HG03558 (cell line): Measurements from ENCODE around the gene ORM1.

Experiments used
- ATAC-seq: cut with Tn5 transposase; IDR thresholded peaks from one replicate; pipeline ENCODE4 v1.9.1; 2021; ENCODE audit warnings: moderate number of reproducible peaks; ENCODE audit not compliant: unreplicated experiment; ENCODE audit errors: extremely low read depth

The ORM1 gene

DNA sequence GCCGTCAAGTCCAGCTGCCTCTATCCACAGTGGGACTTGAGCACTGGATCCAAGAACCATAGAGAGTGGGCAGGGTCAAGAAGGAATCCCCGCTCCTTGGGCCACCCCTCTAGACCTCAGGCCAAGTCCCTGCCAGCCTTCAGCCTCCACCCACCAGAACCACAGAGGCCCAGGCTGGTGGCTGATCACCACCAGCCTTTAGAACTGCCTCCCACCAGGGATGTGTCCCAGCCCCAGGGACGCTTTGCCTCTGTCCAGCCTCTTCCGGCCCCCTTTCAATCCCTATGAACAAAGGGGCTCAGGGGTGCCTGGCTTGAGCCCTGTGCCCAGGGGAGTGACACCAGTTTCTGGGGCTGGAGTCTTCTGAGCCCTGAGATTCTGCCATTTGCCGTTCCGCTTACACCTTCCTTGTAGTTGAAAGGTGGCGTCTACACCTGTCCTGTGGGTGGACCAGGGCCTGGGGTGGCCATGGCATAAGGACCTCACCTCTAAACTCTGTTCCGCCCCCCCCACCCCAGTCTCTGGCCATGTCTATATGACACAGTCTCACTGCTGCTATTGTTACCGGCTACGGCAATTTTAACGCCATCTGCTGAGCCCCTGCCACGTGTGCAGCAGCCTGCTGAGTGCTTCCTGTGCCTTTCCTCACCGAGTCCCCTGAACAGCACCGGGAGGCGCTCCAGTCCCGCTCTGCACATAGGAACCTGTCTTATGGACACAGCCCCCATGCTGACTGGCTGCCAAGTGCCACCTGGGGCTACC, 35.7 kb upstream of the ORM1 start:
- no peak for ATAC-seq

DNA sequence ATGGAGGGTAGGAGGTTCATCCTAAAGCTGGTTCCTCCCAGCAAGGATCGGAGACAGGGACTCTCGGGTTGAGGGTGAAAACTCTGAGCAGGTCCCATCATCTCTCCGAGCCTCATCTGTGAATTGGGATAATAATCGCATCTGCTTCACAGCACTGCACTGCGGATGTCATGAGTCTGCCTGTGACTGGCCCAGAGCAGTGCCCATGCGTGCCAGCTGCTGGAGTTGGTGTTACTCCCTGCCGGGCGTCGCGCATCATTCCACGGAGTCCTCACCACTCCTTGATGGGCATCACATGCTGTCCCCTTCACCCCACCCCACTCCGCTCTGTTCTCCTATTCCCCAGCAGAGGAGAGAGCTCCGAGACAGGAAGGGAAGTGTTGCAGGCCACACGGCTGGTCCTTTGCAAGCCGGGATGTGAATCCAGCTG, 35.1 kb upstream of the ORM1 start:
- no peak for ATAC-seq

GRCh38 chr9:114288193-114289091, 34.5 kb upstream of the ORM1 start:
- no peak for ATAC-seq

DNA sequence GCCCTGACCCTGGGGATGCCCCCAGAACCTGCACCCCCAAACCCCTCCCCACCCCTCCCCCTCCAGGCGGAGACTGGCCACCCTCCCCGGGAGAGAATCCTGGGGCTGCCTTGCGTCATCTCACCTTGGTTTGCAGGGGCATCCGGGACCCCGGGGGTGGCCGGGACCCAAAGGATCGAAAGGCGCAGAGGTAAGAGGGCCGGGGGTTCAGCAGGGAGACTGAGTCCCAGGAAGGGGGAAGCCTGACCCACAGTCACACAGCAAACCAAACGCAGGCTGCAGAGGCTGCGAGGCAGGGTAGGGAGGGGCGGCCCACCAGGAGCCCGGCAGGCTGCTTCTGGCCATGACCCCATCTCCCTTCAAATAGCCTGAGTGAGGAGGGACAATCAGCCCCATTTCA, 33.8 kb upstream of the ORM1 start:
- ATAC-seq = no peak

GRCh38 chr9:114289571-114290481, 33.1 kb upstream of the ORM1 start:
- ATAC-seq = no peak

DNA sequence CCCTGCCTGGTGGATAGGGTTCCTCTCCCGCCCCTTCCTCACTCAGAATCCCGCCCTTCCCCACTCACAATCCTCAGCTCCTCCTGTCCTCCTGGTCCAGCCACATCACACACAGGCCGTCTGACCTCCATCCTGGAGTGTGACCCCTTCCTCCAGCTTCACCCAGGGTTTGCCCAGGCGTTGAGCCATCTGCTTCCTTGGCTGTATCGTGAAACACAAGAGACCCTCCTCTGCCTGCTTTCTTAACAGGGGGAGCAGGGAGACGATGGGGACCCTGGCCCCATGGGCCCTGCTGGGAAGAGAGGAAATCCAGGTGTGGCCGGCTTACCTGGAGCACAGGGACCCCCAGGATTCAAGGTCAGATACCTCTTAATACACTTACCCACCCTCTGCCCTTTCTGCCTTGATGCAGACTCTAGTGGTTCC, 32.3 kb upstream of the ORM1 start:
- no peak for ATAC-seq

- no peak for ATAC-seq
These were observed 31.8 kb upstream of the ORM1 start for GRCh38 chr9:114291064-114291474.

DNA sequence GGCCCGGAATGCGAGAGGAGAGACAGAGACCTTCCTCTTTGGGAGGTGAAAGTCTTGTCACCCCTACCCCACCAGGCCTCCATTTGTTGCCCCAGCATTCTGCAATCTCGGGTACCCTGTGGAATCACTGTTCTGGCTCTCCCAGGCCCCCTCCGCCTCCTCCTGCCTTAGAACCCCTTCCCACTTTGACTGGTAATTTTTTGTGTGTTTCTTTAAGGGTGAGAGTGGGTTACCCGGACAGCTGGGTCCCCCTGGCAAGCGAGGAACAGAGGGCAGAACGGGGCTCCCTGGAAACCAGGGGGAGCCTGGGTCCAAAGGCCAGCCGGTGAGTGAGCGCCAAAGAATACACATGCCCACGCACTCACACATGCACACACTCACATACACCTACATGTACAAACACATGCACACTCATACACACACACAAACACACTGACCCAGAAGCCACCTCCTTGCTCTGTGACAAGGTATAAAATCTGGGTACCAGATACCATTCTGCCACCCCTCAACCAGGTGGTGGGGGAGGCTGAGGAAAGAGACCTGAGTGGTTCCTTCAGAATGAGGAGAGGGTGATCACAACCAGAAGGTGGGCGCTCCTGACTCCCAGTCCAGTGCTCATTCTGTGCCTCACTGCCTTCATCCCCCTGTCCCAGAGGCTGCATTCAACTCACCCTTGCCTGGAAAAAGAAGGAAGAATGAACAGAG, 30.9 kb upstream of the ORM1 start:
- no peak for ATAC-seq

- ATAC-seq = no peak
These were observed 28.2 kb upstream of the ORM1 start for GRCh38 chr9:114294664-114295063.

GRCh38 chr9:114296338-114296737, 26.6 kb upstream of the ORM1 start:
- ATAC-seq = no peak

GRCh38 chr9:114299286-114300152, 23.4 kb upstream of the ORM1 start:
- no peak for ATAC-seq

DNA sequence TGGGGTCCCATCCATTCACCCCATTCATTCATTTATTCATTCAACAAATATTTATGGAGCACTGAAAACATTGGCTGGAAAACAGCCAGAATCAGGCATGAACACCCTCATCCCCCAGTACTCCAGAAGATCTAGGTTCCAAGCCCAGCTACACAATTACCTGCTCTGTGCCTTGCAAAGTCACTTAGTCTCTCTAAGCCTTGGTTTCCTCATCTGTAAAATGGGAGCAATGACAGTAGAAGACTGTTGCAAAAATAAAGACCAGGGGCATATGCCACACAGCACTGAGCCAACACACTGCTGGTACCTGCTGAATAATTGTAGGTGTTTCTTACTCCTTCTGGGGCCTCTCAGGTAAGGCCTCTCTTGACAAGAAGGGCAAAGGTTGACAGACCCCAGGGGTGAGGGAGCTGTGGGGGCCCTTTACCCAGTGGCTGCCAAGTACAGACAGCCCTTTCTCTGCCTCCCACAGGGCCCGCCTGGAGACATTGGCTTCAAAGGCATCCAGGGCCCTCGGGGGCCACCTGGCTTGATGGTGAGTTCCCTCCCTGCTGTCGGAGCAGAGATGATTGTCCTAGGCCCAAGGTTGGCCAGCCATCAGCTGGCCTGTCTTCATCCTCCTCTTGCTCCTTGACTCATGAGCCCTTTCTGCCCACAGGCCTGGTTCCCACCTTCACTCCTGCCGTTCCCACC, 22.6 kb upstream of the ORM1 start:
- no peak for ATAC-seq

DNA sequence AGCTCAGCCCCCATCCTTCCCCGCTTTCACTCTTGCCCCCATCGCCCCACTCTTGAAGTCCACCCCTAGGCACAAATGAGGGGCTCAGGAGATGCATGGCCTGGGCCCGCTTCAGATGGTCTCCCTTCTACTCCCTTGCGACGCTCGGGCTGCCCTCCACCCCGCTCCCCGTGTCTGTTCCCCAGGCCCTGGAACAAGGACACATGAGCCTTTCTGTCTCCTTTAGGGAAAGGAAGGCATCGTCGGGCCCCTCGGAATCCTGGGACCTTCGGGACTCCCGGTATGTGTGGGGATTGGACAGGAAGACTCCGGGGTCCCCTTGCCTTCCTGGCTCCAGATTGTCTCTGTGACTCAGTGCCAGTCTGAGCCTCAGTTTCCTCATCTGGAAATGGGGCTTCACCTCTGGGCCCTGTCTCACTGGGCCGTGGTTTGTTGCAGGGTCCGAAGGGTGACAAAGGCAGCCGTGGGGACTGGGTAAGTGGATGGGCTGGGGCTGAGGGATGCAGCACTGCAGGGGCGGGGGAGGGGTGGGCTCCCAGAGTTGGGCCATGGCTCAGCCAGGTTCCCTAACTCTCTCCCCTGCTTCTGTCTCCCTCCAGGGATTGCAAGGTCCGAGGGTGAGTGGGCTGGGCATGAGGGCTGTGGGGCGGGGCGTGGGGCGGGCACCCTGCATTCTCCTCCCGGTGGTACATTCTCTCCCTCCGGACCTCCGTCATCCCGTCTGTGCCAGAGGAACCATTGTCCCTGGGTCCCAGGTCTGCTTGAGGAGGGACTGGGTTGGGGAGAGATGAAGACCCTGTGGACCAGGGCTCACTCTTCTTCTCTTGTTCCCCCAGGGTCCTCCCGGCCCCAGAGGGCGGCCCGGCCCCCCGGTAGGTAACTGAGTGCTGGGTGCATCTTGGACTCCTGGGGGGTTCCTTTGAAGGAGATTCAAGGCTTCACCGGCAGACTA, 21.8 kb upstream of the ORM1 start:
- ATAC-seq = no peak

GRCh38 chr9:114301798-114302565, 20.9 kb upstream of the ORM1 start:
- no peak for ATAC-seq

GRCh38 chr9:114302727-114303126, 20.2 kb upstream of the ORM1 start:
- ATAC-seq = no peak

- ATAC-seq = no peak
These were observed 19.3 kb upstream of the ORM1 start for GRCh38 chr9:114303571-114303970.
